Measurements from ENCODE around the gene OBP2B. TPM values are rescaled to one million over a fixed set of nuclear protein-coding genes. Genes with fewer than 3 reads are reported as not detected.

The OBP2B gene
- total and polyA plus RNA-seq, 9 of the 15 experiments (the other 6 are each of a cell fraction or from before 2014, with no cell fraction given) = not detected

GRCh38 chr9:133238851-133239532 is 29.9 kb upstream of the OBP2B start (continued):
- TF ChIP-seq TBL1XR1 (IDR thresholded peaks at IDR 0.05; ENCODE audit: low read length in 2 of 2) (no peak), HES1 (IDR thresholded peaks at IDR 0.05; ENCODE audit: low read depth) (no peak), ZNF197 (CRISPR knock-in tag; IDR thresholded peaks at IDR 0.05; ENCODE audit: low read depth) (no peak), ZNF324 (CRISPR knock-in tag; IDR thresholded peaks at IDR 0.05) (no peak), ZBTB5 (IDR thresholded peaks at IDR 0.05) (peak; percentile 97), CGGBP1 (CRISPR knock-in tag; IDR thresholded peaks at IDR 0.05) (no peak), FOSL1 (tag; conservative IDR thresholded peaks at IDR 0.05) (no peak), CHD2 (IDR thresholded peaks at IDR 0.05; ENCODE audit: low read depth, low read length) (no peak), SRSF3 (IDR thresholded peaks at IDR 0.05; ENCODE audit: insufficient read depth, low read length) (no peak), ZNF436 (CRISPR knock-in tag; IDR thresholded peaks at IDR 0.05) (no peak), MTA1 (IDR thresholded peaks at IDR 0.05; ENCODE audit: borderline replicate concordance) (0 out of 2 replicates have a peak, but pooled peaks have one; percentile 47), MEF2D (tag; conservative IDR thresholded peaks at IDR 0.05; ENCODE audit: low read depth) (no peak), C11orf30 (IDR thresholded peaks at IDR 0.05; ENCODE audit: low read depth) (no peak), TEAD1 (CRISPR knock-in tag; IDR thresholded peaks at IDR 0.05) (peak; percentile 61 to 86; a peak in 3 of 4 replicates), RBM39 (optimal IDR thresholded peaks at IDR 0.05; ENCODE audit: low read depth, low read length) (no peak), ZBTB40 (IDR thresholded peaks at IDR 0.05) (no peak), ZBTB40 (CRISPR knock-in tag; IDR thresholded peaks at IDR 0.05) (no peak)

Measured in K562 (cell line).